ENCODE data around the gene OXT. TPM values are rescaled to one million over a fixed set of nuclear protein-coding genes. Genes with fewer than 3 reads are reported as not detected.
"Not testable (repeated sequence)": the region's sequence is repeated elsewhere in the genome, so short reads cannot be mapped to it uniquely, and the experiment has no call there.

Gene OXT
- total RNA-seq, 2 experiments from 2014 or later: not detected

- DNase-seq (no peak), ATAC-seq (no peak)
- ChIA-PET CTCF (interaction anchor here (1.2 kb wide), 1 partner anchor 11 kb away, joined by 3 read pairs; no protein-coding TSS in a partner anchor), POLR2A (no interaction called here)
- Mint-ChIP-seq H3K36me3 (ENCODE audit: low read depth) (peaks cover 3% of the 10 kb centered on the region), H3K4me3 (no peak overlapping the region), H3K4me1 (ENCODE audit: low read depth) (peaks cover 11% of the 10 kb centered on the region), H3K27me3 (ENCODE audit: low read depth) (peaks cover 9% of the 10 kb centered on the region), H3K27ac (no peak overlapping the region), H3K9me3 (ENCODE audit: insufficient read depth) (no peaks in the 10 kb centered on the region)
These were observed 36.1 kb downstream of the OXT start for GRCh38 chr20:3107464-3108025.

GRCh38 chr20:3109350-3110302, 38.2 kb downstream of the OXT start:
- peaks cover 8% of the 10 kb centered on the region for H3K36me3 Mint-ChIP-seq (ENCODE audit: low read depth)
- H3K4me1 Mint-ChIP-seq (ENCODE audit: low read depth): peaks cover 5% of the 10 kb centered on the region
- DNase-seq: no peak
- peaks cover 2% of the 10 kb centered on the region for H3K27me3 Mint-ChIP-seq (ENCODE audit: low read depth)
- no peak overlapping the region for H3K4me3 Mint-ChIP-seq
- no peaks in the 10 kb centered on the region for H3K9me3 Mint-ChIP-seq (ENCODE audit: insufficient read depth)
- CTCF ChIA-PET: no interaction called here
- no peak for ATAC-seq
- POLR2A ChIA-PET: no interaction called here
- H3K27ac Mint-ChIP-seq: no peak overlapping the region

GRCh38 chr20:3111507-3111906, 40.1 kb downstream of the OXT start:
- ATAC-seq: no peak
- H3K27me3 Mint-ChIP-seq (ENCODE audit: low read depth): no peaks in the 10 kb centered on the region
- peaks cover 5% of the 10 kb centered on the region for H3K4me1 Mint-ChIP-seq (ENCODE audit: low read depth)
- H3K9me3 Mint-ChIP-seq (ENCODE audit: insufficient read depth): no peaks in the 10 kb centered on the region
- ChIA-PET POLR2A (no interaction called here), CTCF (no interaction called here)
- peaks cover 12% of the 10 kb centered on the region for H3K36me3 Mint-ChIP-seq (ENCODE audit: low read depth)
- DNase-seq: no peak
- H3K4me3 Mint-ChIP-seq: no peak overlapping the region
- H3K27ac Mint-ChIP-seq: no peak overlapping the region

- Mint-ChIP-seq H3K9me3 (ENCODE audit: insufficient read depth) (no peaks in the 10 kb centered on the region), H3K4me1 (ENCODE audit: low read depth) (peaks cover 4% of the 10 kb centered on the region), H3K36me3 (ENCODE audit: low read depth) (peaks cover 11% of the 10 kb centered on the region), H3K4me3 (no peak overlapping the region), H3K27ac (peak overlapping the region; percentile 20), H3K27me3 (ENCODE audit: low read depth) (no peaks in the 10 kb centered on the region)
- CTCF ChIA-PET: no interaction called here
- ATAC-seq: no peak
- POLR2A ChIA-PET: no interaction called here
- DNase-seq: no peak
These were observed 40.6 kb downstream of the OXT start for GRCh38 chr20:3111995-3112394.

DNA sequence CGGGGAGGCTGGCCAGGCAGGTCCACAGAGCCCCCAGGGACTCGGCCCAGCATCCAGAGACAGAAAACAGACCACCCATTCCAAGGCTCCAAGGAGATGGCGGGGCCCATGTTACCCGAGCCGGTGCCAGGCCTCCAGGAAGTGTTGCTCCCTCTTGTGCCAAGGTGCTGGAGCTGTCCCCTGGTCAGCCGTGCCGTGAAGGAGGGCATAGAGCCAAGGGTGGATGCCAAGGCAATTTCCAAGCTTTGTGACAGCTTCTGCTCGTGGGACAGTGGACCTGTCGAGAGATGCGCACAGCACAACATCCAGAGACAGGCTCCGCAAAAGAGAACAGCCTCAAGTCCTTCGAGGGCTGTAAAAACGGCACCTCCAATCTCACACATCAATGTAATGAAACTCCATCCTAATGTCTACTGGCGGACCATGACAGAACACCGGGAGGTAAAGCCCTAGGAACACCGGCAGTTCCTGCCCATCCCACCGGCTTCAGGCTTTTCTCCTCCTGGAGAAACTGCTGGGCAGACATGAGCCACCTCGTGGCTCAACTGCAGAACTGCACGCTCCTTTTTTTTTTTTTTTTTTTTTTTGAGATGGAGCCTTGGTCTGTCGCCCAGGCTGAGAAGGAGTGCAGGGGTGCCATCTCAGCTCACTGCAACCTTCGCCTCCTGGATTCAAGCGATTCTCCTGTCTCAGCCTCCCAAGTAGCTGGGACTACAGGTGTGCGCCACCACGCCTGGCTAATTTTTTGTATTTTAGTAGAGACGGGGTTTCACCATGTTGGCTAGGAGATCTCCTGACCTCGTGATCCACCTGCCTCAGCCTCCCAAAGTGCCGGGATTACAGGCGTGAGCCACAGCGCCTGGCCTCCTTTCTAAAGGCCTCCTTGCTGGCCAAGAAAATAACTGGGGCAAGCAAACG, 44.0 kb downstream of the OXT start:
- CTCF ChIA-PET: interaction anchor here (0.9 to 2.4 kb wide), 7 partner anchors 11 to 93 kb away, joined by 3 to 9 read pairs (median 4); no protein-coding TSS in a partner anchor
- Mint-ChIP-seq H3K27ac (no peak overlapping the region), H3K4me3 (no peak overlapping the region), H3K27me3 (ENCODE audit: low read depth) (no peaks in the 10 kb centered on the region), H3K9me3 (ENCODE audit: insufficient read depth) (no peaks in the 10 kb centered on the region), H3K36me3 (ENCODE audit: low read depth) (peaks cover 16% of the 10 kb centered on the region), H3K4me1 (ENCODE audit: low read depth) (peaks cover 3% of the 10 kb centered on the region)
- POLR2A ChIA-PET: interaction anchor here (0.6 kb wide), 1 partner anchor 57 kb away, joined by 3 read pairs; no protein-coding TSS in a partner anchor
- peak; percentile 37 for ATAC-seq
- peak; percentile 27 for DNase-seq

DNA sequence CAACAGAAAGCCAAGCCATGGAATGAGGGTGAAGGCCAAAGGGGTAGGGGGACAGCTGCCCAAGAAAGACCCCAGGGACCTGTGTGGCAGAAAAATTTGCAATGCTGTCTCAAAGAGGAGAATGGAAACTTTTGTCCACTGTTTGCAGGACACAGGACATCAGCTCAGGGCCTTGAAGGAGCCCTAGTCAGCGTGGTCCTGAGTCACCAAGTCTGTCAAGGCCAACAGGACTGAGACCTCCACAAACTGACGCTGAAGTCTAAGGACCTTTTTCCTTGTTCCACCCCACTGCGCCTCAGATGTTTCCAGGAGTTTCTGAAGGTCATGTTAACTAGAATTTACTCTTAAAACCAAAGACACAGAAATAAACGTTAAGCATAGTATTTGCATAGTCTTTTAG, 44.9 kb downstream of the OXT start:
- ATAC-seq: no peak
- H3K27ac Mint-ChIP-seq: no peak overlapping the region
- H3K4me1 Mint-ChIP-seq (ENCODE audit: low read depth): peaks cover 11% of the 10 kb centered on the region
- H3K9me3 Mint-ChIP-seq (ENCODE audit: insufficient read depth): no peaks in the 10 kb centered on the region
- DNase-seq: no peak
- CTCF ChIA-PET: interaction anchor here (0.9 to 1.0 kb wide), 2 partner anchors 48 to 92 kb away, joined by 4 read pairs; no protein-coding TSS in a partner anchor
- POLR2A ChIA-PET: no interaction called here
- H3K36me3 Mint-ChIP-seq (ENCODE audit: low read depth): peaks cover 24% of the 10 kb centered on the region
- no peaks in the 10 kb centered on the region for H3K27me3 Mint-ChIP-seq (ENCODE audit: low read depth)
- no peak overlapping the region for H3K4me3 Mint-ChIP-seq

GRCh38 chr20:3117839-3118379, 46.5 kb downstream of the OXT start:
- not testable (repeated sequence) for H3K27me3 Mint-ChIP-seq (ENCODE audit: low read depth); H3K27ac Mint-ChIP-seq; H3K4me3 Mint-ChIP-seq; H3K9me3 Mint-ChIP-seq (ENCODE audit: insufficient read depth)
- Mint-ChIP-seq H3K36me3 (ENCODE audit: low read depth) (peaks cover 39% of the 10 kb centered on the region), H3K4me1 (ENCODE audit: low read depth) (peaks cover 27% of the 10 kb centered on the region)
- POLR2A ChIA-PET: interaction anchor here (0.7 kb wide), 1 partner anchor 60 kb away, joined by 3 read pairs; no protein-coding TSS in a partner anchor
- DNase-seq (peak; percentile 62), ATAC-seq (peak; percentile 62)
- CTCF ChIA-PET: interaction anchor here (0.7 to 1.0 kb wide), 5 partner anchors 22 to 198 kb away, joined by 3 to 4 read pairs (median 3); no protein-coding TSS in a partner anchor

DNA sequence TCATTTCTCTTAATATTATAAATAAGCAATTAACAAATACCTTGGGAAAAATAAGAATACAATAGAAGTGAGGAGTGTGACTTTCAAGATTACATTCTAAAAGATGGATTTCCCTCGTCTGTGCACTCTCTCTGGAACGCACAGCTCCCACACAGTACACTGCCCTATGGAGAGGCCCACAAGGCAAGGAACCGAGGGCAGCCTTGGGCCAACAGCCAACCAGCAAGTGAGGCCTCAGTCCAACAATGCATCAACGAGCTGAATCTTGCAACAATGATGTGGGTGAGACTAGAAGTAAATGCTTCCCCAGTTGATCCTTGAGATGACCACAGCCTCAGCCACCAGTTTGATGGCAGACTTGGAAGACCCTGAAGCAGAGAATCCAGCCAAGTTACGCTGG, 47.6 kb downstream of the OXT start:
- ATAC-seq: no peak
- CTCF ChIA-PET: no interaction called here
- POLR2A ChIA-PET: interaction anchor here (0.7 kb wide), 1 partner anchor 104 kb away, joined by 3 read pairs; no protein-coding TSS in a partner anchor
- Mint-ChIP-seq H3K4me3 (no peak overlapping the region), H3K9me3 (ENCODE audit: insufficient read depth) (peaks cover 4% of the 10 kb centered on the region), H3K27me3 (ENCODE audit: low read depth) (no peaks in the 10 kb centered on the region), H3K36me3 (ENCODE audit: low read depth) (peaks cover 42% of the 10 kb centered on the region), H3K27ac (no peak overlapping the region), H3K4me1 (ENCODE audit: low read depth) (peaks cover 34% of the 10 kb centered on the region)
- no peak for DNase-seq

DNA sequence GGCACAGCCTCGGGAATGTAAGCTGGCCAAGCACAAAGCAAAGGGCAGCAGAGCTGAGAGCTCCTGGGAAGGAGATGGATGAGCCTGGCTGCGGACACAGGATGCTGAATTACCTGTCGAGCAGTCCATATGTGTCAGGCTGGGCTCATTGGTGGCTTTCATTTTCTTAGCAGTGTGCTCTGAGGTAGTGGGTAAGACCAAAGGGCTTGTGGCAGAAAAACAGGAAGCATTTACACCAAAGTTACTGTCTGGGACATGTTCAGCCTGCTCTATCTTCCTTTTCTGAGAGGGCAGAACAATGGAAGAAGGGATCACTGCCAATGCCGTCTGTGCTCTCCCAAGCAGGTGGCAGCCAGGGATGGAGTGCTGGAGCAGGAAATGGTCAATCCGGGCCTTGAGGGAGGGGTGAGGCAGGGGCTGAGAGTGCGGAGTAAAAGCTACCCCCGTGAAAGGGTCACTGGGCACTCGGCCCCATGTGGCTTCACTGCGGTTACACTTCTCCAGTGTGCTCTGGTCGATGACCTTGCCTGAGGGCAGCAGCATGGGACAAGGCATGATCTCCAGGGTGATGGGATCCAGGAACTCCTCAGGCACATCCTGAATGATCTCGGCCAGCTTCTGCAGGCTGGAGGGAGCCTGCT, 50.0 kb downstream of the OXT start:
- peak overlapping the region; percentile 44 for H3K4me3 Mint-ChIP-seq
- CTCF ChIA-PET: interaction anchor here (1.0 to 1.2 kb wide), 3 partner anchors 8 to 68 kb away, joined by 3 read pairs; no protein-coding TSS in a partner anchor

More for the DNA sequence above, 50.0 kb downstream of the OXT start:
- DNase-seq (peak; percentile 56), ATAC-seq (peak; percentile 83)
- POLR2A ChIA-PET: interaction anchor here (0.6 to 1.2 kb wide), 3 partner anchors 36 to 67 kb away, joined by 3 to 5 read pairs (median 4); partner anchors contain the start of genes FASTKD5 and UBOX5
- no peaks in the 10 kb centered on the region for H3K27me3 Mint-ChIP-seq (ENCODE audit: low read depth)
- peaks cover 4% of the 10 kb centered on the region for H3K9me3 Mint-ChIP-seq (ENCODE audit: insufficient read depth)
- H3K4me1 Mint-ChIP-seq (ENCODE audit: low read depth): peaks cover 34% of the 10 kb centered on the region
- peak overlapping the region; percentile 95 for H3K27ac Mint-ChIP-seq
- peaks cover 47% of the 10 kb centered on the region for H3K36me3 Mint-ChIP-seq (ENCODE audit: low read depth)

All from activated CD8-positive, alpha-beta T cell treated with anti-CD3 and anti-CD28 coated beads, Interleukin-2, amount 10 ng/mL, durations not matched to agents 7 days and 5 days (primary cell).